Stimulated activated CD8-positive, alpha-beta memory T cell treated with anti-CD3 and anti-CD28 coated beads, Interleukin-7, amount 100 ng/mL, for 4 hours (primary cell): Measurements from ENCODE around the gene KRTAP5-5.
"Not testable (repeated sequence)": the region's sequence is repeated elsewhere in the genome, so short reads cannot be mapped to it uniquely, and the experiment has no call there.

Source experiments
- DNase-seq, 2 donors: peaks; one replicate each; pipeline ENCODE4 v3.0.0-alpha.2; 2020; ENCODE audit warnings: low read depth in 2 of 2

KRTAP5-5 gene

GRCh38 chr11:1656061-1656441 is 26.5 kb downstream of the KRTAP5-5 start:
- no peak for DNase-seq

- no peak for DNase-seq
Measured at GRCh38 chr11:1656670-1657069, 27.1 kb downstream of the KRTAP5-5 start.

DNA sequence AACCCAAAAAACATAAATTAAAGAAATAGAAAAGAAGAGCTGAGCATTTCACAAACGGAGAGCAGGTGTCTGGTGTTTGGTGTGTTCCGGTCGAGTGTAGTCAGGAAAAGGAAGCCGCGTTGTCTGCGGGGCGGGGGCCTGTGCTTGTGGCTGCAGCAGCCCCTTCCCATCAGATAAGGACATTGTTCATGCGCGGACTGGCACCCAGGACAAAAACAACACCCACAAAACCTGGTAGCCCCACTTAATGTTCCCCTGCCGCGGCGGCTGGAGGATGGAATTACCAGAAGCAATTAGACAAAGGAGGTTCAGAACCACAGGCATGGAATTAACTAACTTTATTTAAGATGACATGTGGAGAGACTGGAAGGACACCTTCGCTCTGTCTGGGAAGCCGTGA is 29.9 kb downstream of the KRTAP5-5 start:
- no peak for DNase-seq

- DNase-seq = no peak
Measured at GRCh38 chr11:1660111-1660867, 30.7 kb downstream of the KRTAP5-5 start.

DNA sequence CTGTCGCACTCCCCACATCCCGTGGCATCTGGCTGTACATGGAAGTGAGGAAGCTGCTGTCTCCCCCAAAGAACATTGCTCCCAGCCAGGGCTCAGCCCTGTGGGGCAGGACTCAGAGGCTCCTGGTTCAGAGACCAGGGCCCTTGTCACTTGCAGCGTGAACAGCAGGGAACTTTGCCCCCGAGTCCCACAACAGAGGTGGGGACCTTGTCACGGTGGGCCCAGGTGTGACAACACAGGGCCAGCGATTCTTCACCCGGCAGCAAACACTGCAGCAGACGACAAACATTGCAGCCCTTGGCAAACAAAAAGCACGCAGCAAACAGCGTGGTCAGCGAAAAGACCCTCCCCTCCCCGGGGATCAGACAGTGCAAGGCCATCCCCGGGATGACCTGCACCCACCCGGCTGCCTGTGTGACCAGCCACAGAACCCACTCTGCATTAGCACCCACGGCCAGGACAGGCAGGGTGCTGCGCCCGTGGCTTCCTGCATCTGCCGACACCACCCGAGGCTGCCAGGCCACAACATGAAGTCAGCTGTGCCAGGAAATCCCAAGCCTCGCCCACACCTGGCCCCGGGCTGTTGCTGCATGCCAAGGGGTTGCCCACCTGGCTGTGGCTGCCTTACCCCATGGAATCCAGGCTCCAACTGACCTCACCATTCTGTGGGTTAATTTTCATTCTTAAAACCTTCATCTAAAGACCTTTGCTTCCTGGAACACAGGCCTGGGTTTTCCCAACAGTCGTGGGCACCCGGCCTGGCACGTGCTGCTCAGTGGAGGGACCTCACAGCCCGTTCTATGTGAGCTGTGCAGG is 32.1 kb downstream of the KRTAP5-5 start:
- DNase-seq = not testable (repeated sequence)

DNA sequence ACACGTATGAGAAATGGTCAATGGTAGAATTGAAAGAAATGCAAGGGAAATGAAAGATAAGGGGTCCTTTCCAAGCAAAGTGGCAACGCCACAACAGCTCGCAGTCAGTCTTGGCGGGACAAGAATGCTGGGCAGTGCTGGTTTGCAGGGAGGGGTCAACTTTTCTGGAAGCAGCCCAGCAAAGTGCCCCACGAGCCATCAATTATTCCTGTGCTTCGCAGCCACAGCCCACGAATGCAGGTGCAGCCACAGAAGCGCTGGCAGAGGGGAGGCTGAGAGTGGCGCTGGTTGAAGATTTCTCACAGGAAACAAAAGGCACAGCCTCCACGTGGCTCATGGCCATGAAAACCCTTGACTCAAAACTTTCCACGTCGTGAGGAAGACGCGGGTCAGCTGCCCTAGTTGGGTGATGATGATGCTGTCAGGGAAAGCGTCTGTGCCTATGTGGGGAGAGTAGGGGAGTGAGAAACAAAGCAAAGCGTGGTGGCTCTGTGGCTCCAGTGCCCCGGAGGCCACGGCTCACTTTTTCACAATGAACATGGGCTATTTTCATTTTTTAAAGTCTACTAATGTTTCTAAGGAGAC is 33.2 kb downstream of the KRTAP5-5 start:
- not testable (repeated sequence) for DNase-seq

GRCh38 chr11:1665313-1665712 is 35.7 kb downstream of the KRTAP5-5 start:
- DNase-seq = no peak

GRCh38 chr11:1667121-1667850 is 37.7 kb downstream of the KRTAP5-5 start:
- no peak for DNase-seq

DNA sequence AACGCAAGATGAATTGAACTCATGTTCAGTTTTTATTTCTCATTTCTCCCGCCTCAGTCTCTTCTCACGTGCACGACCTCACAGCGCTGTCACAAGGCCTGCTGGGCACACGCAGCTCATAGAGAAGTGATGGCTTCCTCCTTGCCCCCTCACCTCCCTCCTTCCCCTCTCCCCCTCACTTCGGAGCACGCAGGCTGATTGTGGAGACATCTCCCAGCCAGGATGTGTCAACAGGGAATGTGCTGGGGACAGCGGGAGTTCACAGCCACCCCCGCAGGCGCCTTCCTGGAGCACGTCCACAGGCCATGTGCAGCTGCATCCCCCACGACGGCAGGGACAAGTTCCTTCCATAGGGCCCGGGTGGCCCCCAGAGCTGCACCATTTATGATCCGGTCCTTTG is 38.3 kb downstream of the KRTAP5-5 start:
- DNase-seq = no peak

- no peak for DNase-seq
Measured at GRCh38 chr11:1668911-1669473, 39.4 kb downstream of the KRTAP5-5 start.

DNA sequence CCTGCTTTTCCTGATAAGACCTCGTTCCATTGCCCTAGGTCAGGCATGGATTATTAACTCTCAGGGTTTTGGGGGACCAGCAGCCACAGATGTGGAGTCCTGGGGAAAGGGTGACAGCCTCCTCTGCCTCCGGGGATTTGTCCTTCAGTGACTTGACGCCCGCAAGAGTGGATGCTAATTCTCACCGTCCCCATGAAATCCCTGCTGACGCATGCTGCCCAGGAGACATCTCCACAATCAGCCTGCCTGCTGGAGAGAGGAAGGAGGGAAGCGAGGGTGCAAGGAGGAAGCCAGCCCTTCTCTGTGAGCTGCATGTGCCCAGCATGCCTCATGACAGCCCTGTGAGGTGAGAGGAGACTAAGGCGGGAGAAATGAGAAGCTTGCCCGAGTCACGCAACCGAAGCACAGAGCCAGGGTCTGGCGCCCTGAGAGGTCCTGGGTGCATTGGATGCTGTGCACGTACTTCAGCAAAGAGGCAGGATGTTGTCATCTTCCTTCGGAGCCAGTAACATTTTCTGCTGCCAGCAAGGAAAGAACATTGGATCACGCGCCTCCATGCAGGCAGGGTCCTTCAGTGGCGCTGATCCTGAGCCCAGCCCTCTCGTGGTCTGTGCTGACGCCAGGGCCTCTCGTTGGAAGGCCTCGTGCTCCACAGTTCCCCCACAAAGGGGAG is 40.1 kb downstream of the KRTAP5-5 start:
- DNase-seq = no peak

- DNase-seq = not testable (repeated sequence)
Measured at GRCh38 chr11:1670457-1670856, 40.9 kb downstream of the KRTAP5-5 start.

- no peak for DNase-seq
Measured at GRCh38 chr11:1670905-1671371, 41.4 kb downstream of the KRTAP5-5 start.

DNA sequence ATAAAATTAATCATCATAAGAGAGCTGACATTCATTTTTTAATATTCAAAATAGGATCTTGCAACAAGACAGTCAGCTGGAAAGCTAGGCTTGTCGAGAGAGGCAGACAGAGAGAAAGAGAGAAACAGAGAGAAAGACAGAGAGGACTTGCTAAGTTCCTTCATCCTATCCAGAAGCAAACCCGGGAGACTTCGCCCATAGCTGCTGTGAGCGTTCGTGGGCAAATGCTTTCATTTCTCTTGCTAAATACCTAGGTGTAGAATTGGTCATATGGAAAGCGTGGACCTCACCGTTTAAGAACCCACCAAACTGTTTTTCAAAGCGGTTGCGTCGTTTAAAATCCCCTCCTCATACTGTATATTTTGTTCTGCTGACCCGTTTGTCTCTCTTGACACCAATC is 42.1 kb downstream of the KRTAP5-5 start:
- no peak for DNase-seq

DNA sequence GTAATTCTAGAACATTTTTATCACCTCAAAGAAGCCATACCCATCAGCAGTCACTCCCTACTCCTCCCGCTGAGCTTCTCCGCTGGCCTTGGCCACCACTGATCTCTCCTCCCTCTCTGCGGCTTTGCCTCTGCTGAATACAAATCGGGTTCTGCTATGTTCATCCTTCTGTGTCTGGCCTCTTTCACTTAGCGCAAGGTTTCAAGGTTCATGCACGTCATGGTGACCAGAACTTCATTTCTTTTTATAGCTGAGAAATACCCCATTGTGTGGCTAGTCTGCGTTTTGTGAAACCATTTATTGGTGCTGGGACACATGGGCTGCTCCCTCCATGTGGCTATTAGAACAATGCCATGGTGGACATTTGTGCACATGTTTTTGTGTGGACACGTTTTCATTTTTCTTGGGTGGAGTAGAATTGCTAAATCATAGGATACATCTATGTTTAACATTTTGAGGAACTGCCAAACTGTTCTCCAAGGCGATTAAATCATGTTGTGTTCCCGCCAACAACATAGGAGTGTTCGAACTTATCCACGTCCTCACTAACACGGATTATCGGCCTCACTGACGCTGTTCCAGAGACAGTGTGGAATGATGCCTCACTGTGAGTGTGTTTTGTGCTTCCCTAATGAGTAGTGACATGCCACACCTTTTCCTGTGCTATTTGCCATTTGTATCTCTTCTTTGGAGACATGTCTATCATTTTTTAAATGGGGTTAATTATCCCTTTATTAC is 43.2 kb downstream of the KRTAP5-5 start:
- DNase-seq = no peak

DNA sequence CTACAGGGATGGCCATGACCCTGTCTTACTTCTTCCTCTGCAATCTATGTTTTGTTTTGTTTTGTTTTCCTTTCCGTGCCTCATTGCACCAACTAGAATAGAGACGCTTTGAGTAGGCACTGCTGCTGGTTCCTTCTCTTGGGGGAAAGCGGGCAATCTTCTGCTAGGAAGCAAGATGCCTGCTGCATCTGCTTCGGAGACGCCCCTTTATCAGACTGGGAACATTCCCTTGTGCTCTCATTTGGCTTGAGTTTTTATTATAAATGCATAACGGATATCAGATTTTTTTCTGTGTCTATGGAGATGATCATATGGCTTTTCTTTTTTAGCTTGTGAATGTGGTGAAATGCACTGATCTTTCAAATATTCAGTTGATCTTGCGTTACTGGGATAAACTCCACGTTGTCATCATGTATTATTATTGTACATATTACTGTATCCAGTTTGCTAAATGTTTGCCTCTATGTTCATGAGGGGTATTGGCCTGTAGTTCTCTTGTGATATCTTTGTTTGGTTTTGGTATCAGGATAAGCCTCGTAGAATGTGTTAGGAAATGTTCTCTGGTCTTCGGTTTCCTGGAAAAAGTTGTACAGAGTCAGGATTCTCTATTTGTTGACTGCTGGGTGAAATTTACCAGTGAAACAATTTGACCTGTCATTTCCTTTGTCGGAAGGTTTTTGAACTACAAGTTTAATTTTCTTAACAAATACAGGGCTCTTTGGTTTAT is 44.0 kb downstream of the KRTAP5-5 start:
- no peak for DNase-seq

GRCh38 chr11:1674173-1675131 is 44.9 kb downstream of the KRTAP5-5 start:
- no peak for DNase-seq

GRCh38 chr11:1675536-1676228 is 46.1 kb downstream of the KRTAP5-5 start:
- no peak for DNase-seq
